HG03097 (cell line): ENCODE data around the gene SLC30A1.

Experiments
- ATAC-seq: cut with Tn5 transposase; IDR thresholded peaks from one replicate; pipeline ENCODE4 v1.9.1; 2021; ENCODE audit not compliant: unreplicated experiment, low FRiP score

Gene SLC30A1

DNA sequence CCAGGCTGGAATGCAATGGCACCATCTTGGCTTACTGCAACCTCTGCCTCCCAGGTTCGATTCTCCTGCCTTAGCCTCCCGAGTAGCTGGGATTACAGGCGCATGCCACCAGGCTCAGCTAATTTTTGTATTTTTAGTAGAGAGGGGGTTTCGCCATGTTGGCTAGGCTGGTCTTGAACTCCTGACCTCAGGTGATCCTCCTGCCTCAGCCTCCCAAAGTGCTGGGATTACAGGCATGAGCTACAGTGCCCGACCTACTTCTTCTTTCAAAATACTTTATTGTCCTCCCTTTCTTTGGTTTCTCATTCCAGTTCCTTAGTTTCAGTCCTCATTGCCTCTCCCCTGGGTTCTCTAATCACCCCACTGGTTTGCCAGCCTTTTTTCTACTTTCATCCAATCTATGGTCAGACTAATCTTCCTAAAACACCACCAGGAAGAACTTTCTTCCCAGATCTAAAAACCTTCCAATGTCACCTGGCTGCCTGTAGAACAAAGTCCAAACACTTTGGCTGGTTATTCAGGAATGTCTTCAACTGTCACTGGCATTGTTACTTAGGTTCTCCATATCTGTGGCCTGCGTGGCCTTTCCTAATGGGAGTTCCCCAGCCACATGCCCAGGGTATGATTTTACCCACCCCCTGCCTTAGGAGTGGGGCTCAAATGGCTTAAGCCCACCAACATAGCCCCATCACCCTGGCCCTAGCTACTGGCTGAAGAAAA is 29.0 kb upstream of the SLC30A1 start:
- ATAC-seq = no peak

DNA sequence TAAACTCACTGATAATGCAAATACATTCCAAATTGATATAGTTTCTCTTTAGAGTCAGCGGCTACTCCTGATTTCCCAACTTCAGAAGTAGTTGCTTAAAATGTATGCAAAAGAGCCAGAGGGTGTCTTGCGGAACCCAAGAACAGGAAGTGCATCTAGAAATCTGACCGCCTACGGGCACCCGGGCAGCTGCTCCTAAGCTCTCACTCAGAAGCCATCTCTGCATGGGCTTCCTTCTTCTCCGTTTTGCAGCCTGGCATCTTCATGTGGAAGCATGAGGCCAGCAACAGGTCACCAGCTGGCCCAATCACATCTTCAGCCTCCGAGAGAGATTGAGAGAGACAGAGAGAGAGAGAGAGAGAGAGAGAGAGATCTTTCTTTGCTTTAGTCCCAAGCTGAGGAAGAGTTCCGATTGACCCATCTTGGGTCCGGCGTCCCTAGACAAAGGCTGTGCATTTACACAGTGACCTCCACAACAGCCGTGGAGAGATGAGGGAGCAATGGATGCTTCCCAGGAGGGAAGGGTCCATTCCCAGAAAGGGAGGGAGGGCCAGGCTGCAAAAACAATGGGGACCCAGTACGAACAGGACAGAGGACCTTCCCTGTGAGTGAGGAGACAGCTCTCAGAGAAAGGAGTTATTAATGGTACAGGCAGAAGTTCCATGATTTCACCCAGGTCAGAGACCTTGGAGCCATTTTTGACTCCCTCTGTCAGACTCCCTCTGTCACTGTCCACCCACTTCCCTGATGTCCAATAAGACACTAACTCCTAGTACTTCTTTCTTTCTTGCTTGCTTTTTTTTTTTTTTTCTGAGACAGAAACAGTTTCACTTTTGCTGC is 28.2 kb upstream of the SLC30A1 start:
- peak; percentile 81 for ATAC-seq

DNA sequence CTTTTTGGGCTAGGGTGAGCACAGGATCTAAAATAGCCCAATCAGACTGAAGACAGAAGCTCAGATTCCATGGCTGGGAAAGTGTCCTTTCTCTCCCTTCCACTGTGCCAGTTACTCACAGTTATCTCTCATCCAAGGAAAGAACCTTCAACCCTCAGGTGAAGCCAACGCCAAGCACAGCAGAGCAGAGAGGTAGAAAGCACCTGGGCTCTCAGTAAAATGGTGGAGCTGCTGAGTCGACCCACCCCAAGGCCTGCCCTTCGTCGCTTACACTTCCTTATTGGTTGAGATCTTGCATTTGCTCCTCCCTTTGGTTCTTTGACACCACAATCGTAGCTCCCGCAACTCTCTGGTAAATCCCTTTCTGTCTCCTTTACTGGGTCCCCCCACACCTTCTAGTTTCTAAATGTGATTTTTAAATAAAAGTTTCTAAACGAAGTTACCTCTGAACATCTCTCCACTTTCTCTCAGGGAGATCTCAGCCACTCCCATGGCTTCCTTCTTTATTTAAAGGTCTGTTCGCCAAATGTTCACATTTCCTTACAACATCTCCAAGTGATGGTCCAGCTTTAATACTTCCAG is 27.5 kb upstream of the SLC30A1 start:
- peak; percentile 28 for ATAC-seq

DNA sequence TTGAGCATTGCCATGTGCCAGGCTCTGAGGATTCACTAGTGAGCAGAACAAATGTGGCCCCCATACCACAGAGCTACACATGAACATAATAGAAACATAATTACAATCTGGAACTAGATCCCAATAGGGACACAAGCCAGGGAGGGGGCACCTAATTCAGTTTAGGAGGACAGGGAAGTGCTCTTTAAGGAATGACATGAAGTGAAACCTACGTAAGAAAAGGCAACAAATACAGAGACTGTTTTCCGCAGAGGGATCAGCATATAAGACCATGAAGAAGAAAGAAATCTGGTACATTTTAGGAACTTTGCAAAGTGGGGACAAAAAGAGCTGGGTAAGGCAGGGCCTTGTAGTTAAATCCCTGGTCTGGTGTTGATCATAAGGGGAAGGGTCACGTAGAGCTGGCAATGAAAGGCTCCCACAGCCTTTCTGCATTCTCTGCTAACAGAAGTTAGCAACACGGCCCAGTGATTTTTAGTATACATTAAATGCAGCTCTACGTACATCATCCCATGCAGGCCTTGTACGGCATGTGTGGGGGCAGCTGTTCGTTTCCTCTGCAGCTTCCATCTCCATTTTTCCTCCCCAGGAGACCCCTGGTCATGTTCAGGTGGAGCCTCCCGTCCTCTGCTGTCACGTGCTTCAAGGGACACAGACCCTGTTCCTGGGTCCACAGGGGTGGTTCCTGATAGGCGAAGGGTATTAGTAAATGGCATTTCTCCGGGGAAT is 26.8 kb upstream of the SLC30A1 start:
- ATAC-seq = no peak

DNA sequence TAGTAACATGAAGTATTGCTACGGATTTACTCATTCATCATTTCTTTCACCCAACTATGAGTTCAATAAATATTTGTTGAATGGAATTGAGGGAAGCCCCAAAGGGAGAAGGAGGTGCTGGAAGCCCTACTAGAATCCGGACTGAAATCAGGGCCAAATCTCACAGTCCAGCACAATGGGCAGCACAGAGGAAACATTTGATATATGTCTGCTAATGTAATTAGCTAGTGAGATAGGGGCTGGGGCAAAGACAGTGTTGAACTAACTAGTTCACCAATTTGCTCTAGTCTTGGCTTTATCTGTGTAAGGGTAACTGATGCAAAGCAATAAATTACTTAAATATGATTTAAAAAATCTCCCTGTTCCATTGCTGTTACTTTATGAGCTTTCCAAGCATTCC is 26.1 kb upstream of the SLC30A1 start:
- ATAC-seq = no peak

DNA sequence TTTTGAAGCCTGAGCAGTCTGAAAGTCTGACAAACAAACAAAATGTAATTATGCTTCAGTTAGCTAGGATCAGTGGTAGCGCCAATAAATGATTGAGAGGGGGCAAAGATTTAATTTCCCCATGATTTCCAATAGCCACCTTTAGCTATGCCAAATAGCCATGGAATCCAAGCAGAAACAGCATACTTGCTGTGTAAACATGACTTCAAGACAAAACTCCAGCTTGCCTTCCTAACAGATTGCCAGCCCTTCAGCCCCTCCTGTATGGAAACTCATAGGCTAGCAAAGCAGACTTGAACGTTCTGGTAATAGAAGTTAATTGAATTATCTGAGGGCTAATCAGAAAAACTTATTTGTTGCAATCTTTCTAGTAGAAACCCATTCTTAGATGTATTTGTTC is 25.6 kb upstream of the SLC30A1 start:
- ATAC-seq = no peak

DNA sequence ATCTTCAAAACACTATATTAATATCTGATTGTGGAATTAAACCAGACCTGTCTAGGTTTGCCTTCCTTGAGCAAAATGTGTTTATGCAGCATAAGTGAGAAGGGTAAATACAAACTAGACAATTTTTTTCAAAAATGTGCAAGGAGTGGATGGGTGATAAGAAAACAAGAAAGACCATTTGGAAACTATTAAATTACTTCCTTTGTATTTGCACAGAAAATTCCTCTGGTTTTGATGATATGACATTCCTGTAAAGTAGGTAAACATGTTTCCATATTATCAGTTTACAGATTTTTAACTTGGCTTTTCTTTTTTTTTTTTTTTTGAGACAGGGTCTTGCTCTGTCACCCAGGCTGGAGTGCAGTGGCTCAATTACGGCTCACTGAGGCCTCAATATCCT is 24.8 kb upstream of the SLC30A1 start:
- no peak for ATAC-seq

DNA sequence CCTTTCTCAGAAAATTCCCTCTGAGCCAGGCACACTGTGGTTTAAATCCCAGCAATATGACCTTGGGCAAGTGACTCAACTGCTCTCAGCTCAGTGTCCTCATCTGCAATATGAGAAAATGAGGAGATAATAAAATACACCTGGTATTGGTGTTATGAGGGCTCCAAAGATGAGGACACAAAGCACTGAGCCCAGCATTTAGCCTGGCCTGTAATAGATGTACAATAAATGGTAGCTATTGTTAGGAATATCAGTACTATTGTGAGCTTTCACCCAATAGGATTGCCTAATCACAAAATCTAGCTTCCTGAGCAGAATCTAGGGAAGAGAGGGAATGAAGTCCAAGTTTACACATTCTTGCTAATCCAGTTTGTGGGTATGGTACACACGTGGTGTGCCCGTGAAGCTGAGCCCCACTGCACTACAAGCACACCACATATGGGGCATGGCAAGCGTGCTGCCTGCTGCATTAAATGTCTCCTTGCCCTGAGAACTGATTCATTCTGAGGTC is 24.3 kb upstream of the SLC30A1 start:
- no peak for ATAC-seq

DNA sequence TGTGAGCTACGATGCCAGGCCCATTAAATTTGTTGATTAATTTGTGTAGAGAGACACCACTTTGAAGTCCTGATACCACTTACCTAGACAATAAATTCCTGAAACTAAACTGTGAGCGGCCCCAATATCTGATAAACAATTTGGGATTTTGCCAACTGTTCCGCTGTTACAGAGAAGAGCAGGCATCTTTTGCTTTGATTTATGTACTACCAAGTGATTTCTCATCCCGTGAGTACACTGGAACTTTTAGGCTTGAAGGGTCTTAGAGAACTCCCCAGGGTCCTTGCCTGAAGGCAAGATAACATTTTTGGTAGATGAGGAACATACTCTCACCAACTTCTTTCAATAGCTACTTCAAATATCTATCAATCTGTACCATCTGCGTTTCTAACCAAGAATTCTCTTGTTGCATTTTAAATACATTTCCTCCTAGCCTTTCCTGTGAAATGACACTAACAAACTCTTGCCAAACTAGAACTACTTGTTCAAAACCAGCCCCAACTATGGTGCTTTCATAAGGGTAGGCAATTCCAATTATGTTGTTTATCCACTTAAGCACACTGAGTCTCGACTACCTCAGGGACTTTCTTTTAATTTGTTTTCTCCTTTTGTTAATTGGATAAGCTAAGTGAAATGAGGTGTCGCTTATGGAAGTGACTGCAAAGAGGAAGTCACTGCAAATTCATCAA is 23.2 kb upstream of the SLC30A1 start:
- ATAC-seq = no peak

DNA sequence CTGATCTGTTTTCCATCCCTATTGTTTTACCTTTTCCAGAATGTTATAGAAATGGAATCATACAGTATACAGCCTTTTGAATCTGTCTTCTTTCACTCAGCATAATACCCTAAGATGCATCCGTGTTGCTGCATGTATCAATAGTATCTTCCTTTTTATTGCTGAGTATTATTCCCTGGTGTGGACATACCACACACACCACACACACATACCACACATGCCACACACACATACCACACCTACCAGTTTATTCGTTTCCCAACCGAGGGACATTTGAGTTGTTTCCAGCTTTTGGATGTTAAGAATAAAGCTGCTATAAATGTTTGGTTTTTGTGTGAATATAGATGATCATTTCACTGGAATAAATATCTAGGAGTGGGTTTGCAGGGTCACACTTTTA is 22.2 kb upstream of the SLC30A1 start:
- no peak for ATAC-seq

DNA sequence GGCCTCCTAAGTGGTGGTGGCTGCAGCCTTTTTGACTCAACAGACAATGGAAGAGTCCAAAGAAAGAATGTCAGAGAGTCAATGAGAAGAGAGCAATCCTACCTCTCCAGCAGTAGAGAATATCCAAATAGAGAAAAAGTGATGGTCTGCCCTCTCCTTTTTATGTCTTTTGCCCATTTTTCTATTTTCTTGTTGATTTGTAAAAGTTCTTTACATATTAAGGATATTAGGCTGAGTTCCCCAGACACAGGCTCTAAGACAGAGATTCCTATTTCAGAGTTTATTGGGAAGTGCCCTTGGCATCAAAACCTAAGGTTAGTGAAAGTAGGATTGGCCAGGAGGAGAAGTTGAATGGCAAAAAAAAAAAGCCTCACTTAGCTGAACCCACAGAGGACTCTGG is 20.3 kb upstream of the SLC30A1 start:
- no peak for ATAC-seq

DNA sequence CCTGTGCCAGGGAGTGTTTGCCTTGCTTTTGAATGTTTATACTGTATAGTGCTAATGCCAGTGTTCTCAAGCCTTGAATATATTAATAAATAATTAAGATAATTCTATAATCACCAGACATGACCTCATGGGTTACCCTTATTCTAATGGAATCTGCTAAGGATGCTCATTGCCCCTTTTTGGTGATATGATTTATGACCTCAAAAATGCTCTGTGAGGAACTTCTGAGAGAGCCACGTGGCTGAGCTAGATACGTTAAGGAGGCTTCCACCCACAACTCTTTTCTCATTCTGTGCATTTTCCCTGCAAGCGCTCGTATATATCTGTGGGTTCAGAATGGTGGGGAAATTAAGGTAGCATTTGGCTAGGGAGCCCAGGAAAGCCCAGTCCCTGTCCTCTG is 19.6 kb upstream of the SLC30A1 start:
- no peak for ATAC-seq

DNA sequence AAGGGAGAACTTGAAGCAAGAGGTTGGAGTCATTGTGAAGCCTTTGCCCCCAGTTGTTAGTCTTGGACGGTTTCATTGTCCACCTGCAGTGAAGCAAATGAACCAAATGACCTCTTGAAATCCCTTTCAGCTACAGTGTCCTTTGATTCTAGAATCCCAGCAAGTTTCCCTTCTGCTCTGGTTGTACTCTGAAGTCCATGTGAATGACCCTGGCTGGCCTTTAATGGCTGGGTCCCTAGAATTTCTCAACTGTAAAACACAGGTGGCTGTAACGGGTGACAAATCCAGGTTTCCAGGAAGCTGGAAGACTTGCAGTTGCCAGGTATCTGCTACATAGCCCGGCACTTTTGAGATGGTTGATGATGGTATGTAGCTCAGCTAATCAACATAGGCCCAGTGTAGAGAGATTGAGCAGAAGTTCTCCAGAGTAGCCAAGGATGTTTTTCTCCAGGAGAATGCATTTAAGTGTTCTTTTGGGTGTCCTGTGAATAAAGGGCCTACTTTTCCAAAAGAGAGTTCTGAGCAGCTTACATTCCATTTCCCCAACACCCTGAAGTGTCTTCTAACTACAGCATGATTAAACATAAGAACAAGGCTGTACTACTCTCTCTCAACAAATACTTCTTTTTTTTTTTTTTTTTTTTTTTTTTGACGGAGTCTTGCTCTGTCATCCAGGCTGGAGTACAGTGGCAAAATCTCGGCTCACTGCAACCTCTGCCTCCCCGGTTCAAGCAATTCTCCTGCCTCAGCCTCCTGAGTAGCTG is 17.6 kb upstream of the SLC30A1 start:
- no peak for ATAC-seq

DNA sequence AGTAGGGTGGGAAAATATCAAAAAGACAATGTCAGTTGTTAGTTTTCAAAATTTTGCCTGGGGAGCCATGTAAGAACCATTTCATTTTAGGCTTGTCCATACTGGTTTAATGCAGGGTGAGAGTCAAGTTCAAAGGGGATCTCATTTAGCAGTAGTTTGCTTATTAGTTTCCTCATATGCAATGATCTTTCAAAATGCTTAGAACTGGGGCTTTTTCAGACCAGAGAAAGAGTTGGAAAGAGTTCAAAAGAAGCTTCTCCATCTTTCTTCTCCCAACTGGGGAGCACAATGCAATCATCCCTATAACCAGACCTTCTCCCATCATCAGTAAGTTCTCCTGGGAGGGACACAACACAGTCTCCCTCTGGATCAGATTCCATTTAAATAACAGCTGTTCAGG is 16.5 kb upstream of the SLC30A1 start:
- no peak for ATAC-seq

DNA sequence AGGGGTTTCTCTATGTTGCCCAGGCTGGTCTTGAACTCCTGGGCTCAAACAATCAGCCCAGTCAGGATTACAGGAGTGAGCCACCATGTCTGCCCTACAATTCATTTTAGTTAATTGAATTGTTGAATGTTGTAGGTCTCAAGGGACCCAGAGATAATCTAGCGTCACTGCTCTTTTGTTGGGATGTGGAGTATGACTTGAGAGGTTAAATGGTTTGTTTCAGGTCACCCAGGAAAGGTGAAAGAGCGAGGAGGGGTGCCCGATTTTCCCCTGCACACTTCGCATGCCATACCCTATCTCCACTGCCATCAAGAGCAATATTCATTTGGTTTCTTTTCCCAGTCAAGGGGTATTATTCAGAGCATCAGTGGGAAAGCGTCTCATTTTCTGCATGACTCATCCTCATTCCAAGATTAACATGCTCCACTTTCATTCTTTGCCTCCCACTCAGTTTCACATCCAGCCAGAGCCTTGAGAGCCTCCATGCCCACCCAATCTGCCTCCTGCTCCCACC is 13.1 kb upstream of the SLC30A1 start:
- no peak for ATAC-seq

DNA sequence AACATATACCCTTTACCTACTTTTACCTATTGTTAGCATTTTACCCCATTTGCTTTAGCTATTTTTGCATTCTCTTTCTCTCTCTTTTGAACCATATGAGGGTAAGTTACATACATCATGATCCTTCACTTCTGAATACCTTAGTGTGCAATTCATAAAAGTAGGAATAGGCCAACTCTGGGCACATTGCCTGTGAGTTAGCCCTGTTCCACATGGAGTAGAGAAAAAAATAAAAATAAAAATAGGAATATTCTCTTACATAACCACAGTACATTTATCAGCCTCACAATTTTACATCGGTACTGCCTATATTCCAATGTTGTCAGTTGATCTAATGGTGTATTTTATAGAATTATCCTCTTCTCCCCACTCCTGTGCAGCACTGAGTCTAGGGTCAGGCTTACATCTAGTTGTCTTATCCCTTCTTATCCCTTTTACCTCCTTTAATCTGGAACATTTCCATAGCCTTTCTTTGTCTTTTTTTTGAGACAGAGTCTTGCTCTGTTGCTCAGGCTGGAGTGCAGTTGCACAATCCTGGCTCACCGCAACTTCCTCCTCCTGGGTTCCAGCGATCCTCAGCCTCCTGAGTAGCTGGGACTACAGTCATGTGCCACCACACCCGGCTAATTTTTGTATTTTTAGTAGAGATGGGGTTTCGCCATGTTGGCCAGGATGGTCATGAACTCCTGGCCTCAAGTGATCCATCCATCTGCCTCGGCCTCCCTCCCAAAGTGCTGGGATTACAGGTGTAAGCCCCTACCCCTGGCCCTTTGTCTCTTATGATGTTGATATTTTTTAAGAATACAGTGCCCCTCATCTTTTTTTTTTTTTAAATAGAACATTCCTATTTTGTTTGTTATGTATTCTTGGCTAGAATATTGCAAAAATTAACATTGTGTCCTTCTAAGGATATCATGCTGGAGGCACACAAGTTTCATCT is 11.1 kb upstream of the SLC30A1 start:
- no peak for ATAC-seq

DNA sequence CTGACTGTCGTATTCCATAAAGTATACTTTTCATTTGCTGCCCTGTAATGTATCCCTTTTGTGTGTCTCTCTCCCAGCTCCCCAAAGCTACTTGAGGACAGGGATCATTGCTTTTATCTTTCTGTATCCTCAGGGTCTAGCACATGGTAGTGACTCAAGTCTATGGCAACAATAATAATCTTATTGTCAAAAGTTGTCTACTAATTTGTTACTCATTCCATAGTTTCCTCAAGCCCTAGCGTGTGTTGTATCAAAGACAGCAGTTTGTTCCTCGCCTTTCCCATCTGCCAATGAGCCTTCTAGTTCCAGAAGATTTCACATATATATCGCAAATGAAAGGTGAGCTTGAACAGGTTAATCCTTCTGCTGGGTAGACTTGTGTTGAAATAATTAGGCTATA is 9.8 kb upstream of the SLC30A1 start:
- ATAC-seq = no peak

DNA sequence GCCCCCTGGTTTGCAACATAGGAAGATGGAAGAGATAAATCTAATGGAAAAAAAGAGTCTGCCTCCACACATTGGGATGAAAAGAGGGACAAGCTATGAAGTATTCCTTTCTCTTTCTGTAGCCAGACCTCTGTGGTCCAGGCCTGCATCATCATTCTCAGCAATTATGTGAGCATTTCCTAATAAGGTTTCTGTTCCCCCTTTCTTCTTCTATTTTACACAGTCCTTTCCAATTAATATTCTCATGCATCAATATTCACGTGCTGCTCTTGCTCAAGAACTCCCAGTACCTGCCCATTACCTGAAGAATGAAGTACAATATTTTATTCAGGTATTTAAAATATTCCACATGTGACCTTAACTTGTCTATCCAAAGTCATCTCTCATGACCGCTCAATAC is 8.2 kb upstream of the SLC30A1 start:
- ATAC-seq = no peak
